HG03139 (cell line): ENCODE results near the gene ZNF513.
"Not testable (repeated sequence)": the region's sequence is repeated elsewhere in the genome, so short reads cannot be mapped to it uniquely, and the experiment has no call there.

ENCODE experiments used
- ATAC-seq: cut with Tn5 transposase; IDR thresholded peaks from one replicate; pipeline ENCODE4 v1.9.1; 2021; ENCODE audit not compliant: unreplicated experiment

Gene ZNF513

GRCh38 chr2:27362678-27363420 is 17.7 kb downstream of the ZNF513 start:
- no peak for ATAC-seq

- ATAC-seq: peak; percentile 78
These were observed 24.0 kb downstream of the ZNF513 start, which contains the start of gene GTF3C2 for GRCh38 chr2:27356382-27357181. Gene GTF3C2, minus strand, starts transcription at chr2:27356764. Its CDS starts 13,210 bp downstream, at chr2:27343554.

DNA sequence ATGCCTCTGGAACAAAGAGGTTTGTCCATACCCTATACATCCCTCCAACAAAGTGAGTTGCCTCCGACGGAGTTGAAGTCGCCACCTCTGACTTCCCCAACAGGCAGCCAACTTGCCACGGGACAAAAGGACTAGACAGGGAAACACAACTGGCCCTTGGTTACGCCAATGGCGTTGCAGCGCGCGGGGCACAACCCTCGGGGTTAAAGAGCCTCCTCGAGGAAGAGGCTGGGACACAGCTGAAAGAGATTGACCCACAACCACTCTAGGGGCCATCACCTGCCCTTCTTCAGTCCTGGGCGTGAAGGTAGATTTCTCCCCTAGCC is 24.5 kb downstream of the ZNF513 start:
- peak; percentile 24 for ATAC-seq

- no peak for ATAC-seq
These were observed 26.0 kb downstream of the ZNF513 start for GRCh38 chr2:27354597-27354927.

DNA sequence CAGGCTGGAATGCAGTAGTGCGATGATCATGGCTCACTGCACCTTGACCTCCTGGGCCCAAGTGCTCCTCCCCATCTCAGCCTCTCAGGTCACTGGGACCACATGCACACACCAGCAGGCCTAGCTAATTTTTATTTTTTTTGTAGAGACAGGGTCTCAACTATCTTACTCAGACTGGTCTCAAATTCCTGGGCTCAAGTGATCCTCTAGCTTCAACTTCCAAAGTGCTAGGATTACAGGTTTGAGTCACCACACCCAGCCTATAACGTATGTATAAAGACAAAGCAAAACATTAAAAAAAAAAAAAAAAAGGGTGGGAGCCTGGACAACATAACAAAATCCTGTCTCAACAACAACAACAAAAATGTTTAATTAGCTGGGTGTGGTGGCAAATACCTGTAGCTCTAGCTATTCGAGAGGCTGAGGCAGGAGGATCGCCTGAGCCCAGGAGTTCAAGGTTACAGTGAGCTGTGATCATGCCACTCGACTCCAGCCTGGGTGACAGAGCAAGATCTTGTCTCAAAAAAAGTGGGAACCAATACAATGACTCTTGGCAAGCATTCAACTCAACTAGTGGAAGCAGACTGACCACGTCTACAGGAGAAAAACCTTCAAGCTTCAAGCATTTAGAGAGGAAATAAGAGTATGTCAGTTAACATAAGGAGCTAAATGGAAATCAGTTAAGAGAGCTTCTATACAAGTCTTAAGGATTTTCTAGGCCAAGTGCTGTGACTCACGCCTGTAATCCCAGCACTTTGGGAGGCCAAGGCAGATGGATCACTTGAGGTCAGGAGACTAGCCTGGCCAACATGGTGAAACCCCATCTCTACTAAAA is 26.6 kb downstream of the ZNF513 start:
- no peak for ATAC-seq

DNA sequence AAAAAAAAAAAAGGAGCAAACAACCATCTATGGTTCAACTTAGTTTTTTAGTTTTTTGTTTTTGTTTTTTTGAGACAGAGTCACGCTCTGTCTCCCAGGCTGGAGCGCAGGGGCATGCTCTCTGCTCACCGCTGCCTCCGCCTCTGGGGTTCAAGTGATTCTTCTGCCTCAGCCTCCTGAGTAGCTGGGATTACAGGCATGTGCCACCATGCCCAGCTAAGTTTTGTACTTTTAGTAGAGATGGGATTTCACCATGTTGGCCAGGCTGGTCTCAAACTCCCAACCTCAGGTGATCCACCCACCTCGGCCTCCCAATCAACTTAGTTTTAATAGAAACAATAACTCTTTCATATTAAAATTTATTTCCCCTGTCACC is 27.2 kb downstream of the ZNF513 start:
- ATAC-seq: not testable (repeated sequence)

- no peak for ATAC-seq
These were observed 28.5 kb downstream of the ZNF513 start for GRCh38 chr2:27351802-27352598.

DNA sequence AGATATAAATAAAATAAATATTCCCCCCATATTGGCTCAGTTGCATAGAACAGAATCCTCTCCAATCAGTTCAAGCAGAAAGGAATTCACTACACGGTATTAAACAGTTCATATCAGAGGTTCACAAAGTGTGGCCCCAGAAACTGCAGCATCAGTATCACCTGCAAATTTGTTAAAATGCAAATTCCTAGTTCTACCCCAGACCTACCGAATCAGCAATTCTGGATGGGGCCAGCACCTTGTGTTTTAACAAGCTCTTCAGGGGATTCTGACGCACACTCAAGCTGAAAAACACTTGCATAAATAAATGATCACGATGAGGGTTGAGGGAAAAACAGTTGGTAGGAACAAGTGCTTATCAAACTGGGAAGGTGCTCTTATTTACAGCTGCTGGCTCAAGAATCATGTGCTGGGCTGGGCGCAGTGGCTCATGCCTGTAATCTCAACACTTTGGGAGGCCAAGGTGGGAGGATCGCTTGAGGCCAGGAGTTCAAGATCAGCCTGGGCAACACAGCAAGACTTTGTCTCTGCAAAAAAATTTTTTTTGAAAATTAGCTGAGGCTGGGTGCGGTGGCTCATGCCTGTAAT is 30.3 kb downstream of the ZNF513 start:
- ATAC-seq: no peak

DNA sequence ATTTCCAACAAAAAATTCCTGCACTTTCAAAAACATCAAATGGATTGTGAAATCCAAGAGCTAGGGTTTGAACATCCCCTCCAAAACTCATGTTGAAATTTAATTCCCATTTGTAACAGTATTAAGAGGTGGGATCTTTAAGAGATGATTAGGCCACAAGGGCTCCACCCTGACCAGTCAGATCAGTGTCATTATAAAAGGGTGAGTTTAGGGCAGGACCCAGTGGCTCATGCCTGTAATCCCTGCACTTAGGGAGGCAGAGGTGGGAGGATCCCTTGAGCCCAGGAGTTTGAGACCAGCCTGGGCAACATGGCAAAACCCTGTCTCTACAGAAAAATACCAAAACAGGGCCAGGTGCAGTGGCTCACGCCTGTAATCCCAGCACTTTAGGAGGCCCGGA is 32.9 kb downstream of the ZNF513 start:
- ATAC-seq: no peak

DNA sequence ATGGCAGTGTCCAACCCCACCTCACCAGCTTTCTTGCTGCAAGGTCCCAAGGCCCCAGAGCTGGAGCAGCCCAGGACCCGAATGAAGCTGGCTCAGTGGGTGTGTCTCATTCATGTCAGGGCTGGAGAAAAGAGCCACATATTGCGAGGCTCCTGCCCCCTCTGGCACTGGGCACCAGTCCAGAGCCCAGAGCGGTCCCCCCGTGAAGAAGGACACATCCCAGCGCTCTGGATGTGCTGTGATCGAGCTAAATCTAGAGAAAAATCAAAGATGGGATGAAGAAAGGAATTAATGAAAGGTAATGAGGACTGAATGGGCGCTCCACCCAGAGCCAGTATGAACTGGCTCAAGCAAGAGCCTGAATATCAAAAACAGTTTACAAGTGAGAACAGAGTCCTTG is 44.4 kb downstream of the ZNF513 start:
- ATAC-seq: no peak

- no peak for ATAC-seq
These were observed 45.2 kb downstream of the ZNF513 start for GRCh38 chr2:27335311-27335710.
